NCI-H748 (cell line): ENCODE measurements around the gene SETX.

Experiments
- DNase-seq: peaks from one replicate; lab custom pipeline; 2025; ENCODE audit not compliant: unreplicated experiment; lab: John Stamatoyannopoulos, UW

The SETX gene

DNA sequence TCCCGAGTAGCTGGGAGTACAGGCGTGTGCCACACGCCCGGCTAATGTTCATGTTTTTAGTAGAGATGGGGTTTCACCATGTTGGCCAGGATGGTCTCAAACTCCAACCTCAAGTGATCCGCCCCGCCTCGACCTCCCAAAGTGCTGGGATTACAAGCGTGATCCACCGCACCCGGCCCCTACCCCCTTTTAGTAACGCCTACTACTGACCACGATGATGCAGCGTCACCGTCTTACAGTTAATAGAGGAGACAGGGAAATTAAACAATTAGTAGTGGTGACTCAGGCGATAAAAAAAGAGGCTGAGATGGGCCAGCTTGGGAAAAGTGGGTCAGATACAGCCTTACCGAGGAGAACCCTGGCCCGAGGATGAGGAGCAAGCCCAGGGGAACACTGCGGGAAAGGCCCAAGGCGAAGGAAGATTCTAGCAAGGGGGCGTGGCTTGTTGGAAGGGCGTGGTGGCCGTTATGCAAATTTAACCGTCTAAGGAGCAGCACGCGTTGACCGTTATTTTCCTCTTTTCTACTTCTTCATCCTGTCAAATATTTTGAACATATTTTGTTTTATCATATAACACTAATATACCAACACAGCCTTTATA, 1.6 kb upstream of the SETX start:
- no peak for DNase-seq

DNA sequence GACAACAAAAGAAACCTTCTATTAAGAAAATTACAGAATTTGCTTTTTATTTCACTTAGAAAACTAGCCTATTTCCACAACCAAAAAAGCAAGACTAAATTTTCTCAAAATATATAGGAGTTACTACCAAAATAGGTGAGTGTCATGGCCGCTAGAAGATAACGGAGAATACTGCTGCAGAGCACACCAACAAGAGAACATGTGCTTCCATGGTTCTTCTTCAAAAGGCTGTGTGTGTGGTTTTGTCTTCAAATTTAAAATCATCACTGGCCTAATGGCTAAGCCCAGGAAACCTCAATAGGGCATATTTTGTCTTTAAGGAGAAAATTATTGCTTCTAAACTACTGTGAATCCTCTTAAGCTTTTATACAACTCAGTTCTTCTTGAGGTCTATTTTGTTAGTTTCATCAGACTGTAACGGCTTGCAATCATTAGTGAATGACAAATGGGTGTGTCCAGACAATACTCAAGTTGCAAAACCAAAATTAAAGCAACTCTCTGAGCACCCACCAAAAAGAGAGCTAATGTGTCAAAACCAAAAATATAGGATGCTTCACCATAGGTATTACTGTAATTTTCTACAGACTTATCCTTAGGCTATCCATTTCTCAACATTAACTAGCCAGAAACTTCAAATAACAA, 3.3 kb downstream of the SETX start:
- DNase-seq: no peak

DNA sequence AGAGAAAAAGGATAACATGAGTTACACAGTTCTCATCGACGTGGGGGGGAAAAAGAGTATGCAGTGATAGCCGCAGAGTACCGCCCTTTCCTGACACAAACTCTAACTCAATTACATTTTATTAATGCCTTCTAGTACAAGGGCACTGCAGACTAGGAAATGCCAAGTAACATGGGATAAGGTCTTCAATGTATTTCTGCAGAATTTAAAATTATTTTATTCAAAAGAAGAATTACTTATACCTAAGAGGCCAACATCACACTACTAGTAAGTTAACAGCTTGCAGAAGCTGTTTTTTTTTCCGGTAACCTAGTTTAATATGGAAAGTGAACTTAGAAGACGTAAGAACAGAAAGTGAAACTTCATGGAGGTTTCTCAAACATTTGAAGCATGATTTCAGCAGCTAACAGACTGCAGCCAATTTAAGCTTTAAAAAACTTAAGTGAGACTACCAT, 3.9 kb downstream of the SETX start:
- DNase-seq: no peak

DNA sequence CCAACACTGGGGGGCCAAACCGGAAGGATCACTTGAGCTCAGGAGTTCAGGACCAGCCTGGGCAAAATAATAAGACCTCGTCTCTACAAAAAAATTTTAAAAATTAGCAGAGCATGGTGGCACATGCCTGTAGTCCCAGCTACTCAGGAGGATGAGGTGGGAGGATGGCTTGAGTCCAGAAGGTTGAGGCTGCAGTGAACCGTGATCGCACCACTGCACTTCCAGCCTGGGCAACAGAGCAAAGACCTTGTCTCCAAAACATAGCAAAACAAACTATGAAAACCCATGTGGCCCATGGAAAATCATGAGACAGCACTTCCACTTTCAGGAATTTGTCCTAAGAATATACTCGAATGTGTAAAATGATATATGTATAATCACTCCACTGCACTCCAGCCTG, 6.1 kb downstream of the SETX start:
- no peak for DNase-seq

DNA sequence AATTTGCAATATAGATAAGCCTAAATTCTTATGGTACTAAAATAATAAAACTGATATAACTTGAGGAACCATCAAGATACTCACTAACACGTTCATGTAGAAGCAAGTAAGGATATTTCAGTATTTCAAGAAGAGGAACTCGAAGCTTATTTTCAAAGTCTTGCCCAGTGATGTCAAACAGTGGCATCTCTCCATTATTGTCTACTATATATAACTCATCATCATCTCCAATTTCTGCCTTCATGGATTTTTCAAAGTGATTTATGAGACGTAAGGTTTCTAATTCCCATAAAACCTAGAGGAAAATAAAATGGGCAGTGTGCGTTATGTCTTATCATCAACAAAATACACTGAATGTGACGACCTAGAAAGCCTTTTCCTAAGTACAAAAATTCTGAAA, 8.6 kb downstream of the SETX start:
- no peak for DNase-seq

DNA sequence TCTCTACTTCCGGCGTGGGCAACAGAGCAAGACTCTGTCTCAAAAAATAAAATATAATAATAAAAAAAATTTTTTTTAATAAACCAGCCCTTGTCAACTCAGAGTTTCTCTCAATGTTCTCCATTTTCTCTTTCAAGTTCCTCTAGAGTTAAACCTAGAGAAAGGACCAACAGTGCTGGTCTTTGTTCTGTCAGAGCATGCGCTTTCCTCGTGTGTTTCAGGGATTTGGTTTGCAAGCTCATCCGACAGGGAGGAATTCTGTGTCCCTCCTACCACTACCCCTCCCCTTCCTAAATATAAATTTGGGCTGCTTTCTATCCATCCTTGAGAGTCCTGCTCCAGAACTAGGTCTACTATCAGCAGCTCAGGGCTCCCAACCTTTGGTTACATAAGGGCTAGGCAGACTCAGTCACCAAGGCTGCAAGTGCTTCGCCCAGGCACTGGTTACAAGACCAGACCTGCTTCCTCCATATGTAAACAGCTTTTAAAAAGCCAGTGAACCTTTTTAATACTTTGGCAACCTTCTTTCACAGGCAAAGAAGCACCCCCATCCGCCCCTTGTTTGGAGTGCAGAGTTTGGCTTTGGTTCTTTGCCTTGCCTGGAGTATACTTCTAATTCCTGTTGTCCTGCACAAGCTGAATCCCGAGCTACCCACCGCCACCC, 13.5 kb downstream of the SETX start:
- no peak for DNase-seq

DNA sequence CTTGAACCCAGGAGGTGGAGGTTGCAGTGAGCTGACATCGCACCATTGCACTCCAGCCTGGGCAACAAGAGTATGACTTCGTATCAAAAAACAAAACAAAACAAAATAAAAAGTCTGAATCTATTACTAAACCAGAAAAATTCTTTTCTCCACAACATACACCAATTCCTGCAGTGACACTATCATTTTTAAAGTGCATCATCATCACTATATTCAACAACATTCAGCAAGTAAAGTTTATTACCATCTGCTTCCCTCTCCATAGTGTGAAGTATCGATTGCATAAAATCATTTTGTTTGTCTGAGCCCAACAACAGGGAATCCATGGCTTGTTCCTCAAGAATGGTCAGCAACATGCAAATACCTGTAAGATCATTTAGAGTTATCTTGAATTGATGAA, 20.4 kb downstream of the SETX start:
- DNase-seq: no peak

DNA sequence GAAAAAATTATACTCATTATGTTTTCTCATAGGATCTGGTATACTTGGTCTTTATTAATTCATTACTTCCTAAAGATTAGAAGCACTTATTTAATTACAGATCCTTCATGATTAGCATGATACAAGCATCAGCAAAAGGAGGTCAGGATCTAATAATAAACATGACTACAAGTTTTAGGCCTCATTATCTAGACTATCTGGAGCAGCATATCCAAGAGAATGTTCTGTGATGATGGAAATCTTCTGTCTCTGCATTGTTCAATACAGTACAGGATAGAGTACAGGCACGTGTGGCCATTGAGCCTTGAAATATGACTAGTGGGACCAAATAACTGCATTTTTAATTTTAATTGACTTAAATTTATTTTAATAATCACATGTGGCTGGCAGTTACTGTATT, 21.2 kb downstream of the SETX start:
- no peak for DNase-seq

DNA sequence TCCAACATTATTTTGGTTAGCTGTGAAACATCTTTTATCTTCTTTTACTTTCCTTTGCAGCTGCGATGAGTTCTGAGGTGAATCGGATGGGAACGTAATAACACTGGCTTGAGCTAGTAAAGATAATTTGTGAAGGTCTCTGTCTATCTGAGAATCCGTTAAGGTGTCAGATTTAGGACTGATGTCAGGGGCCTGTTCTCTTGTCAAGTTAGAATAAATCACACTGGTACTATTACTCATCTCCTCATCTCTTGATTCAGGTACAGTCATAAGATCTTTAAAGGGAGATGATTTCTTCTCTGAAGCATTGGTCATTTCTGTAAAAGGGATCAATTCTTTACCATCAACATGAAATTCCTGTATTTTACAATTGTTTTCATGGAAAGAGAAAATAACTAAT, 26.2 kb downstream of the SETX start:
- DNase-seq: no peak

DNA sequence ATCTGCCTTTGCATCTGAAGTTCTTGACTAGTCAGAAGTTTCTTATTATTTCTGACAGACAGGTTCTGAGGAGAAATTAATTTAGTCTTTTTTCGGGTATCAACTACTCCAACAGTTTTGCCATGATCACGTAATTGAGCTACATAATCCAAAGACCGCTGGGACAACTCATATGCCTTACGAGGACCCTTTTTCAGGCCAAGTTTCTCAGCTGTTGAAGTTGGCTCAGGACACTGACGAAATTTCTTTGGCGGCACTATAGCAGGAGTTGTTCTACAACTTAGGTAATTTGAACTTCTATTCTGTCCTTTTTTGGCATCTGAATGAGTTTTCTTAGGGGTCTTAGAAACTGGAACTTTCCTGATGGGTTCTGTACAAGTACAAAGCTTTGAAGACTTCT, 27.2 kb downstream of the SETX start:
- DNase-seq: no peak

DNA sequence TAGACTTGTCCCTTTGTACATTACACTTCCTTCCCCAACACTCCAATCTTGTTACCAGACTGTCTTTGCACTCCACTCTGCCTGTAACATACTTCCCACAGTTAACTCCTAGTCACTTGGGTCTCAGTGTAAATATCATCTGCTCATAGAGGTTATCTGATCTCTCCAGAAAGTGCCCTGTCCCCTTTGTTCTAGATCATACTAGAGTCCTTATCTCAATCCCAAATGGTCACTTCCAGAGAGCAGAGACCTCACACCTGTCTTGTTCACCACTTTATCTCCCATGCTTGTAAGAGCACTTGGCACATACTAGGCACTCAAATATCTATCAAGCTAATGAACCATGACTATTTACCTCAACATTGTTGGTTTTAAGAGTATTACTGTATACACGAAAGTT, 30.4 kb downstream of the SETX start:
- DNase-seq: no peak

DNA sequence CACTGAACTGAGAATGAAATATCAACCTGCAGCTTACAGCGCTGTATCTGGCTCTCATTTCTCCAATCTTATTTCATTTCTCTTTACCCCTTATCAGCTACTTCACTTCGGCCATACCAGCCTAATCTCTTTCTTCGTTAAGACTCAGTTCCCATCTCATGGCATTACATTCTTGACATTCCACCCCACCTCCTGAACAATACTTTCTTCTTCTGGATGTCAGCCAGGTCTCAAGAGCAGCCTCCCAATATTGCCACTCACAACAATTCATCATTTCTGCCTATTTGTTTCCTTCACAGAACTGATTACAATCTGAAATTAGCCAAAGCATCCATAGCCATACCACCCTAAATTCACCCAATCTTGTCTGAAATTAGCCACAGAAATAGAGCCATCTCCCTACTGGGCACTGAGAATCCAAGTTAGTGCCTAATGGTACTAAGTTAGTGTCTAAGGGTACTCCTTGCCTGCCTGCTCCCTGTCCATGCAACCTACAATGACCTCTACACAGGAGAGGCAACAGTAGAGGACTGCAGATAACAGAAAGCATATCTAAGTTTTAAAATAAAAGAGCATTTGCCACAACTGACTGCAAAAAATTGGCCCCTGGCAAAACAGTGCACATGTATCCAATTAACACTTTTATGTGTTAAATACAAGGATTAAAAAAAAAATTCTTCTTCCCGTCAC, 35.2 kb downstream of the SETX start:
- DNase-seq: no peak

DNA sequence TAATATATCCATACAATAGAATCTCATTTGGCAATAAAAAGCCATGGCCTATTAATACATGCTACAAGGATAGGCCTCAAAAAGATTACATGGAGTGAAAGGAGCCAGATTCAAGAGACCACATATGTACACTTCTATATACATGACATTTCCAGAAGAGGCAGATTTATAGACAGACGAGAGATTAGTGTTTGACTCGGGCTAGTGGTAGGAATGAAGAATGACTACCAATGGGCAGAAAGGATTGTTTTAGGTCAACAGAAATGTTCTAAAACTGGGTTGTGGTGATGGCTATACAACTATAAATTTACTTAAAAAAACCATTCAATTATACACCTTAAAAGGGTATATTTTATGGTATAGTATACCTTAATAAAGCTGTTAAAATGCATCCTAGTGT, 41.9 kb downstream of the SETX start:
- DNase-seq: no peak

DNA sequence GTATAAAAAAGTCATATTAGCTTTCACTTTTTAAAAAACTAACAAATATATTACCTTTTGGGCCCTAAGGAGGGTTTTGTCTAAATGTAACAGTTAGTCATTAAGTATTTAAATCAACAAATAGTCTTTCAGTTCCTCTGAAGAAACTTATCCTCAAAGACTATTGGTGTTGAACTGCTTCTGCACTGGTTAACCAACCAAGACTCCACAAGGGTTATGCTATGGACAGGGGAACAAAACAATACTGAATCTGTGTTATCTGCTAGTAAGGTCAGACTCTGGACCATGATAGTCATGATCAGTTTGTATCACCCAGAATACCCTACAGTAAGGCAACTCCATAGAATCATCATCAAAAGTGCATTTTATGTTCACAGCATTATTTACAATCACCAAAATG, 42.4 kb downstream of the SETX start:
- DNase-seq: no peak

DNA sequence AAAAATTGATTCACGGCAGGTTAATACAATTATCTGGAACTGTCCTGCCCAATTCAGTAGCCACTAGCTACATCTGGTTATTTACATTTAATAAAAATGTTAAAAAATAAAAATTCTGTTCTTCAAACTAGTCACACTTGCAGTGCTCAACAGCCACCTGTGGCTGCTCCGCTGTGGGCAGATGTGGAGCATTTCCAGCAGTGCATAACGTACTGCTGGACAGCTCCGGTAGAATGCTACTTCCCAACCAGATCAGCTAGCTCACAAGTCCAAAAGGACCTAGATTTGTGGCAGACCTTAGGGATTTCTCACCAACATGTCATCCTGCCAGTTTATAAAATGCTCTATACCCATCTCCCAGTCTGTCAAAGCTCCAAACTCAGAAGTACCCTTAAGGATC, 42.8 kb downstream of the SETX start:
- no peak for DNase-seq

DNA sequence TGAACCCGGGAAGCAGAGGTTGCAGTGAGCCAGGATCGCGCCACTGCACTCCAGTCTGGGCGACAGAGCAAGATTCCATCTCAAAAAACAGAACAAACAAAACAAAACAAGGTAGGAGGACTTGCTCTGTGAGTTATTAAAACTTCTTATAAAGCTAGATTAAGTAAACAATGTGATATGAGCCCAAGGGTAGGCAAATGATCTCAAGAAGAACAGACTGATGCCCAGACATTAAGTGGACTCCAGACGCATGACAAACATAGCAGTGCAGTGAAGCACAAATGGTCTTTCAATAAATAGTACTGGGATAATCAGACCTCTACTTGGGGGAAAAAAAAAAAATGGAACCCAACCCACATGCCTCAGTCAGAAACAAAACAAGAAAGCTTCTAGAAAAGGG, 45.7 kb downstream of the SETX start:
- DNase-seq: no peak

DNA sequence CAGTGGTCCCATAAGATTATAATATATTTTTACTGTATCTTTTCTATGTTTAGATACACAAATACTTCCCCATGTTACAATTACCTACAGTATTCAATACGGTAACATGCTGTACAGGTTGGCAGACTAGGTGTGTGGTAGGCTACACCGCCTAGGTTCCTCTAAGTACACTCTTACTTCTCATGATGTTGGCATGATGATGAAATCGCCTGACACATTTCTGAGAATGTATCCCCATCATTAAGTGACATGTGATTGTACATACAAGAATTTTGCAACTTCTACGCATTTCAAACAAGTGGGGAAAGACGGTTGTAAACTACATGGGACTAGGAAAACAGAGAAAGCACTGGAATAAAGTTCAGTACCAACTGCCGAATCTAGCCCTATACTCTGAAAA, 53.3 kb downstream of the SETX start:
- DNase-seq: no peak

DNA sequence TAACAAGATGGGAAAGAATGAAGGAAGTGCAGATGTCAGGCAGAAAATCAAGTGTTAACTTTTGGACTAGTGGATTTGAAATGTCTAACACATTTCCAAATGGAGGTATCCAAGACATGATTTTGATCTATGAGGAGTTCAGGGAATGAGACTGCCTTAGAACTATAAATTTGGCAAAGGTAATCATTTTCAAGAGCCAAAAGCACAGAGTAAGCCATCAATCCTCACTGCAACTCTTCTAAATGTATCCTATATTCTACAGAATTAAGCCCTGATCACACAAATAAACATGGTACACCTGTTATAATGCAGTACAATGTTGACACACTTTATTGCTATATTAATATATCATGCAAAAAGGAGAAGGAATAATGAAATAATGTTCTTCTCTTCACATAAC, 55.6 kb downstream of the SETX start:
- no peak for DNase-seq

DNA sequence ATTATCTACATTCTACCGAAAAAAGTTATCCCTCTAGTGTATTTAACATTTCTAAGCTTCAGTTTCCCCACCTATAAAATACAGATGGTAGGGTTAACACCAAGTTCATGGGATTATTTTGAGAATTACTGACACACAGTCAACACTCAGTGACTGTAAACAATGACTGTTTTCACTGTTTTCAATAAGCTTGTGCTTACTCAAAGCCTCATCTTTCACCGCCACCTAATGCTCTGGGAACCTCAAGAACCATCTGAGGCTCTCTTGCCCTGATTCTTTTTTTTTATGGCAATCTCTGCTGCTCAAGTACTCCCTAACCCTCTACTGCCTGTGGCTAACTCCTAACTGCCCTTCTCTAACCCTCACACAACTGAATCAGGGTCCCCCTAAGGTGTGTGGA, 59.6 kb downstream of the SETX start:
- DNase-seq: no peak

DNA sequence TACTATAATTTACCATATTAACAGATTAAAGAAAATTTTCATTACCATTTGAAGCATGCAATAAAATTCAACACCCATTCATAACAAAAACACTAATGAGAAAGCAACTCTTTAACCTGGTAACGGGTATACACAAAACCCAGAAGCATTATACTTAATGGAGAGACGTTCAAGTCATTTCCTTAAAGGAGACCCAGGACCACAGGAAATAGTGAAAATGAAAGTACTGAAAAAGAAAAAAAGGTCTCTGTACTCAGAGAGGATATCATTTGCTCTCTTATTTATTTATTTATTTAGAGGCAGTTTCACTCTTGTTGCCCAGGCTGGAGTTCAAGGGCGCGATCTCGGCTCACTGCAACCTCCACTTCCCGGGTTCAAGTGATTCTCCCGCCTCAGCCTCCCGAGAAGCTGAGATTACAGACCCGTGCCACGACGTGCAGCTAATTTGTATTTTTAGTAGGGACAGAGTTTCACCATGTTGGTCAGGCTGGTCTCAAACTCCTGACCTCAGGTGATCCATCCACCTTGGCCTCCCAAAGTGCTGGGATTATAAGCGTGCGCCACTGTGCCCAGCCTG, 61.6 kb downstream of the SETX start:
- DNase-seq: no peak

DNA sequence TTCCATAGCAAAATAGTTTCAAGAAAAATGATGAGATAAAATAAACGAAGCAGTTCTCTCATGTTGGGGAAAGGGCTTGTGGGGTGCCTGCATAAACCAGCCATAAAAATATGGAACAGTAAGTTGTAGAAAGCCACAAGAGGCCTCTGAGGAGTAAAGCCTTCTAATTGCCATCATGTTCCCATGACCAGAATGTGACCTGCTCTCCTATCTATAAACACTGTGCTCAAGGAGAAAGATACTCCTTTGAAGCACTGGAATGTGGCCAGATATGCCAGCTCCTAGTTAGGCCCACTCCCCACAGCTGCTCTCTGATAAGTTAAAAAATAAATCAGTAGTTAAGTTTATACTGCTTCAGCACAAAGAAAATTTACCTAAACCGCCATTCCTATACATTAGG, 65.8 kb downstream of the SETX start:
- DNase-seq: no peak

DNA sequence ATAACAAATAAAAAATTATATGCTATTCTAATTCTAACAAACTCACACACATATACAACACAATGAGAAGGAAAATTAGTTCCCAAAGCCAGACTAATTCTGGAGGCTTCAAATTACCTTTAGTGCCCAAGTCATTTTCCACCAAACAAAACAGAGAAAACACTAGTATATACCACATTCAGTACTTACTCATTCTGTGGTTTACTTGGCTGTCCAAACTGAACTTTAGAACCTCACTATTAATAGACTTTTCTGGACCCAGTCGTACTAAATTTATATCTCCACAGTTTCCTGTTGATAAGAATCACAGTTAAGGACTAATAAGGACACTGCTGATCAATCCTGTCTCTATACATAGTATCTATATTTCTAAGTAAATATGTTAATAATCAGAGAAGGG, 66.4 kb downstream of the SETX start:
- DNase-seq: no peak
